ENCODE data around the gene SUN5. TPM values are rescaled to one million over a fixed set of nuclear protein-coding genes. Genes with fewer than 3 reads are reported as not detected.

The SUN5 gene
- total RNA-seq, 1 experiment from 2014 or later, result not detected

- Mint-ChIP-seq H3K27me3 (ENCODE audit: low read depth) (peaks cover 10% of the 10 kb centered on the region), H3K9me3 (peaks cover 8 to 11% of the 10 kb centered on the region in 2 experiments), H3K4me3 (no peak overlapping the region), H3K4me1 (peaks cover 14 to 23% of the 10 kb centered on the region in 2 experiments), H3K36me3 (ENCODE audit: insufficient read depth in 1 of 3, low read depth in 3 of 3) (peaks cover 0 to 8% (median 8%) of the 10 kb centered on the region in 3 experiments; a peak in 5 of 7 replicates), H3K27ac (no peak overlapping the region; a peak in 1 of 7 replicates)
- H3T11ph ChIP-seq (ENCODE audit: low read length), result no peak overlapping the region
- no peak overlapping the region for H3K14ac ChIP-seq (ENCODE audit: insufficient read depth, low read length)
- H3K27me3 ChIP-seq (ENCODE audit: insufficient read depth, low read length), result no peaks in the 10 kb centered on the region
- DNase-seq, result no peak
- no peak overlapping the region for H3K4ac ChIP-seq (ENCODE audit: low read depth, low read length)
- H4K20me1 ChIP-seq (ENCODE audit: control insufficient read depth, insufficient read depth, insufficient read length), result no peaks in the 10 kb centered on the region
- H3K18ac ChIP-seq (ENCODE audit: insufficient read length, low read depth, low read length), result no peak overlapping the region
- TF ChIP-seq, protein P1, sequence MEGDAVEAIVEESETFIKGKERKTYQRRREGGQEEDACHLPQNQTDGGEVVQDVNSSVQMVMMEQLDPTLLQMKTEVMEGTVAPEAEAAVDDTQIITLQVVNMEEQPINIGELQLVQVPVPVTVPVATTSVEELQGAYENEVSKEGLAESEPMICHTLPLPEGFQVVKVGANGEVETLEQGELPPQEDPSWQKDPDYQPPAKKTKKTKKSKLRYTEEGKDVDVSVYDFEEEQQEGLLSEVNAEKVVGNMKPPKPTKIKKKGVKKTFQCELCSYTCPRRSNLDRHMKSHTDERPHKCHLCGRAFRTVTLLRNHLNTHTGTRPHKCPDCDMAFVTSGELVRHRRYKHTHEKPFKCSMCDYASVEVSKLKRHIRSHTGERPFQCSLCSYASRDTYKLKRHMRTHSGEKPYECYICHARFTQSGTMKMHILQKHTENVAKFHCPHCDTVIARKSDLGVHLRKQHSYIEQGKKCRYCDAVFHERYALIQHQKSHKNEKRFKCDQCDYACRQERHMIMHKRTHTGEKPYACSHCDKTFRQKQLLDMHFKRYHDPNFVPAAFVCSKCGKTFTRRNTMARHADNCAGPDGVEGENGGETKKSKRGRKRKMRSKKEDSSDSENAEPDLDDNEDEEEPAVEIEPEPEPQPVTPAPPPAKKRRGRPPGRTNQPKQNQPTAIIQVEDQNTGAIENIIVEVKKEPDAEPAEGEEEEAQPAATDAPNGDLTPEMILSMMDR (conservative IDR thresholded peaks at IDR 0.05), result no peak
- no peak overlapping the region for H2BK120ac ChIP-seq (ENCODE audit: low read depth, low read length, poor library complexity, severe bottlenecking)
- WGBS (ENCODE audit: extremely low coverage, insufficient read length, low lambda C conversion rate), result no CpG with 5 or more reads among the region's 13 CpGs
- no peak overlapping the region for H3K9ac ChIP-seq (ENCODE audit: extremely low read depth, insufficient read length, low read length)
- H4K91ac ChIP-seq (ENCODE audit: insufficient read length, low read depth, low read length), result no peak overlapping the region
- H2BK5ac ChIP-seq (ENCODE audit: insufficient read length, low read length), result no peak overlapping the region
- H3K23me2 ChIP-seq (ENCODE audit: insufficient read length, low read depth, low read length, poor library complexity, severe bottlenecking), result no peaks in the 10 kb centered on the region
- no peak overlapping the region for H2AFZ ChIP-seq (ENCODE audit: low read length)
- H3K79me2 ChIP-seq (ENCODE audit: insufficient read depth, low read length), result no peaks in the 10 kb centered on the region
- H2BK15ac ChIP-seq (ENCODE audit: low read depth, low read length), result no peak overlapping the region
- no peak overlapping the region for H2BK12ac ChIP-seq (ENCODE audit: insufficient read length, low read depth, low read length)
- no peak overlapping the region for H2AK5ac ChIP-seq (ENCODE audit: insufficient read length, low read length)
- H4K8ac ChIP-seq (replicated peaks; ENCODE audit: insufficient read length, low read depth, low read length), result no peak overlapping the region
- no peak overlapping the region for H3K27ac ChIP-seq (ENCODE audit: insufficient read length, low read depth, low read length)
- H3K79me1 ChIP-seq (ENCODE audit: insufficient read depth, low read depth, low read length, poor library complexity, severe bottlenecking), result no peaks in the 10 kb centered on the region
- H2BK20ac ChIP-seq (ENCODE audit: low read depth, low read length, poor library complexity, severe bottlenecking), result no peak overlapping the region
- no peak overlapping the region for H3K56ac ChIP-seq (ENCODE audit: insufficient read length, low read depth, low read length)
- H4K5ac ChIP-seq (ENCODE audit: insufficient read length, low read depth, low read length), result no peak overlapping the region
- H3K9me3 ChIP-seq (ENCODE audit: control insufficient read depth, low read depth, low read length), result no peaks in the 10 kb centered on the region
- no peak overlapping the region for H3K4me2 ChIP-seq (ENCODE audit: insufficient read depth, insufficient read length, low read length)
- no peak overlapping the region for H3K23ac ChIP-seq (ENCODE audit: insufficient read length, low read depth, low read length)
- H3K4me1 ChIP-seq (ENCODE audit: insufficient read depth, low read length), result no peaks in the 10 kb centered on the region; the same call in 1 of the 2 replicates
Observed at GRCh38 chr20:32977281-32978008, 26.8 kb downstream of the SUN5 start.
